Activated CD4-positive, alpha-beta memory T cell treated with anti-CD3 and anti-CD28 coated beads, Interleukin-2, amount 10 ng/mL, durations not matched to agents 7 days and 5 days (primary cell): ENCODE measurements around the gene FAM78B. TPM values are rescaled to one million over a fixed set of nuclear protein-coding genes. Genes with fewer than 3 reads are reported as not detected.

ENCODE experiments used
- CTCF ChIA-PET: fragments of 350-600 bp; sonication (Branson Sonifier 250); formaldehyde crosslinking; loops from one replicate; lab custom pipeline; 2021; ENCODE audit warnings: antibody characterized with exemption, inconsistent platforms; lab: Charles Lee
- POLR2A ChIA-PET: fragments of 350-600 bp; sonication (Branson Sonifier 250); formaldehyde crosslinking; loops from one replicate; lab custom pipeline; 2021; ENCODE audit warnings: antibody characterized with exemption; lab: Charles Lee
- DNase-seq: peaks from one replicate; pipeline ENCODE4 v3.0.0-alpha.2; 2020
- H3K27ac Mint-ChIP-seq: one replicate; pipeline ENCODE4 v1.8.0; 2021; ENCODE audit warnings: mild to moderate bottlenecking, mixed read lengths
- H3K27me3 Mint-ChIP-seq: one replicate; pipeline ENCODE4 v1.8.0; 2021; ENCODE audit warnings: mixed read lengths
- H3K36me3 Mint-ChIP-seq: one replicate; pipeline ENCODE4 v1.8.0; 2021; ENCODE audit warnings: low read depth, mixed read lengths
- H3K4me1 Mint-ChIP-seq: one replicate; pipeline ENCODE4 v1.8.0; 2021; ENCODE audit warnings: mixed read lengths
- H3K4me3 Mint-ChIP-seq: one replicate; pipeline ENCODE4 v1.8.0; 2021; ENCODE audit warnings: mild to moderate bottlenecking, mixed read lengths
- H3K9me3 Mint-ChIP-seq: one replicate; pipeline ENCODE4 v1.8.0; 2021; ENCODE audit warnings: mixed read lengths
- total RNA-seq, 2 experiments: library from RNA; stranded (reverse); gene quantifications; one replicate each; pipeline ENCODE4 v1.2.3, GENCODE V29; 2021

Gene FAM78B
- total RNA-seq, 2 experiments from 2014 or later, result 0.10 to 0.28 TPM

DNA sequence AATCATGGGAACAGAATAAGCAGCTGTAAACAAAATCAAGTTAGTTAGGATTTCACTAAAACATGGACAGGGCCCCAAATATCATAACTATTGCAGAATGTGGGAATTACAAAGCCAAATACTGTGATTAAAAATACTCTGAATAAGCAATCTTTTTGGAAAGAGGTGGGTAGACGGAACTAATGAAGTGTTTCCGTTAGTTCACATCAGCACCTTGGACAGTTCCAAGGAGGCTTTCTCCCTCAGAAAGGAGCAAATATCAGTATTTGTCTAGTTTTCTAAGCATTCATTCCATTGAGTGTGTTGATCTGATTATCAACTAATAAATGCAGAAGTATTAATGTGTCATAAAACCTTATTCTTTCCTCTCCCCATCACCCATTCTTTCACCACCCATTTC is 97.4 kb downstream of the FAM78B start:
- no peaks in the 10 kb centered on the region for H3K4me1 Mint-ChIP-seq
- H3K27ac Mint-ChIP-seq, result no peak overlapping the region
- no peaks in the 10 kb centered on the region for H3K9me3 Mint-ChIP-seq
- ChIA-PET CTCF (no interaction called here), POLR2A (no interaction called here)
- no peaks in the 10 kb centered on the region for H3K36me3 Mint-ChIP-seq
- H3K27me3 Mint-ChIP-seq, result no peaks in the 10 kb centered on the region
- no peak for DNase-seq
- H3K4me3 Mint-ChIP-seq, result no peak overlapping the region

DNA sequence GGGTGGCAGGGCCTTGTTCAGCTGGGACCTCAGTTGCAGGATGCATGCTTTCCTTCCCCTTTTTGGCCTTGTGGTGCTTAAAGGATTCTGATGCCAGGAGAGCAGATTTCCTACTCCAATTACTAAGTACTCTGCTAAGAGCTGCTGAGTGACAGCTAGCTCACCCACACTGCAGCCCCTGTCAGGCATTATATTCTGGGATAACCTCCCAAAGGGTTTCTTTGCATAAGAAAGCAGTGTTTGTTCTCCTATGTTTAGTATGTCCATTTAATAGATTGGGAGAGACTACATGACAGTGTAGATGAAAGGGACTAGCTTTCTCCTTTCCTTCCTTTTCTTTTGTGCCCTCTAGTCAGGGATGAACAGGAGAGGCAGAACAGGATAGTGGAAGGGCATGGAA is 100.7 kb downstream of the FAM78B start:
- no peaks in the 10 kb centered on the region for H3K27me3 Mint-ChIP-seq
- ChIA-PET POLR2A (no interaction called here), CTCF (no interaction called here)
- no peaks in the 10 kb centered on the region for H3K36me3 Mint-ChIP-seq
- H3K9me3 Mint-ChIP-seq, result no peaks in the 10 kb centered on the region
- no peak for DNase-seq
- H3K4me3 Mint-ChIP-seq, result no peak overlapping the region
- no peak overlapping the region for H3K27ac Mint-ChIP-seq
- no peaks in the 10 kb centered on the region for H3K4me1 Mint-ChIP-seq

DNA sequence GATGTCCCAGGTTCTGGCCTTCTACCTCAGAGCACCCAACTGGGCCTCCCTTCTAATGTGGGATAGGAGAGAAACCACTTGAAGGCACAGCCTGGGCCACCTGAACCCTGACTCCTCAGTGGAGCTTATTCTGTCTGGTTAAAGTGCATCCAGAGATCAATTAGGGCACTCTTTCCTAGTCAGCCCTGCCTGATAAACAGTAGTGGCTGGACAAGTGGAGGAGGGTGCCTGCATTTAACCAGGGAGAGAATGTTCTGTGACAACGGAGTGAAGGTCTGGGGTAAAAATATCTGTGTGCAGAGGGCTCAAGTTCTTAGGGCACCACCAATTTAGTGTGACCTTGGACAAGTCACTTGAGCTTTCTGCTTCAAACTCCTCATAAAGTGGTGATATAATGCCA is 101.8 kb downstream of the FAM78B start:
- CTCF ChIA-PET, result no interaction called here
- Mint-ChIP-seq H3K4me1 (no peaks in the 10 kb centered on the region), H3K4me3 (no peak overlapping the region), H3K27me3 (no peaks in the 10 kb centered on the region), H3K36me3 (no peaks in the 10 kb centered on the region), H3K27ac (no peak overlapping the region), H3K9me3 (no peaks in the 10 kb centered on the region)
- no peak for DNase-seq
- POLR2A ChIA-PET, result no interaction called here

DNA sequence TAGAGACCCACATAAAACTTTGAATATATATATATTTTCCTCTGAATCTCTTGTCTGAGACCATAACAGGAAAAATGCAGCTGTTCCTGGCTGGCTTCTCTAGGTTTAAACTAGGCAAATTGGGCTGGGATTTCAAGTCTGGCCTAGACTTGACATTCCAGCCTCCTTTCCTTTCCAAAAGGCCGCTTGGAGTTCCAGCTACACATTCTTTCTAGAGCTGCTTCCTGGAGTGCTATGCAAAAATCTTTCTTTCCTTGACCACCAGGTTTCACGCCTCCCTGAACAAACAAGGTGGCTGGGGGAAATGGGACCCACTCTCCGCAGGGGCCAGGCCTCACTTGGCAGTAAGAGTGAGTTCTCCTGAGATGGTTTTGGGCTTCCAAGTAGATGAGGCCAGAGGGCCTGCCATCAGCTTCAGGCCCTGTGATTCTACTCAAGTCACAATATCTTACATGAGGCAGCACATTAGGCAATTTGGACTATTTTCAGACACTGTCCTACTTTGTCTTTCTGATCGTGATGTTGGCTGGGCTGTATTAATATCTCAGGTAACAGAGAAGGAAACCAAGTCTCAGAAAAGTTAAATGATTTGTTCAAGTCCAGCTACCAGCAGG is 102.4 kb downstream of the FAM78B start:
- DNase-seq, result no peak
- Mint-ChIP-seq H3K9me3 (no peaks in the 10 kb centered on the region), H3K36me3 (no peaks in the 10 kb centered on the region), H3K4me1 (no peaks in the 10 kb centered on the region), H3K4me3 (no peak overlapping the region), H3K27me3 (no peaks in the 10 kb centered on the region), H3K27ac (no peak overlapping the region)
- ChIA-PET POLR2A (no interaction called here), CTCF (no interaction called here)

DNA sequence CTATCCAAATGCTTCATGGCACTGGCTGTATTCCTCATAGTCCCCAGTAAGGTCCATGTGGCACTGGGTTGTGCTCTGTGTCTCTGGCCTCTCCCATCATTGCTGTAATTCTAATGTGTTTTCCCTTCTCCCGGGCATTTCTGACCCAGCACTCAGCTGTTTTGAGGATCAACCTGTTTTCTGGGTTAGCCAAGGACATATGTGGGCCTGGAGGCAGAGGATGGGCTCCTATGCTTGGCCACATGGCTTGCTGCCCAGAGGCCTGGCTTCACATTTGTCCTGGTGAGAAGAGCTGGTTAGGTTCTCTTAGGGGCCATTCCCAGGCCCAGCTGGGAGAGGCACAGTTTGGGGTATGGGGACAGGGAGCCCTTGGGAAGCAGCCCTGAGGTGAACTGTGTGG is 103.1 kb downstream of the FAM78B start:
- peaks cover 2% of the 10 kb centered on the region for H3K27me3 Mint-ChIP-seq
- ChIA-PET POLR2A (no interaction called here), CTCF (no interaction called here)
- H3K27ac Mint-ChIP-seq, result no peak overlapping the region
- H3K4me3 Mint-ChIP-seq, result no peak overlapping the region
- no peaks in the 10 kb centered on the region for H3K36me3 Mint-ChIP-seq
- H3K4me1 Mint-ChIP-seq, result no peaks in the 10 kb centered on the region
- no peaks in the 10 kb centered on the region for H3K9me3 Mint-ChIP-seq
- DNase-seq, result no peak

DNA sequence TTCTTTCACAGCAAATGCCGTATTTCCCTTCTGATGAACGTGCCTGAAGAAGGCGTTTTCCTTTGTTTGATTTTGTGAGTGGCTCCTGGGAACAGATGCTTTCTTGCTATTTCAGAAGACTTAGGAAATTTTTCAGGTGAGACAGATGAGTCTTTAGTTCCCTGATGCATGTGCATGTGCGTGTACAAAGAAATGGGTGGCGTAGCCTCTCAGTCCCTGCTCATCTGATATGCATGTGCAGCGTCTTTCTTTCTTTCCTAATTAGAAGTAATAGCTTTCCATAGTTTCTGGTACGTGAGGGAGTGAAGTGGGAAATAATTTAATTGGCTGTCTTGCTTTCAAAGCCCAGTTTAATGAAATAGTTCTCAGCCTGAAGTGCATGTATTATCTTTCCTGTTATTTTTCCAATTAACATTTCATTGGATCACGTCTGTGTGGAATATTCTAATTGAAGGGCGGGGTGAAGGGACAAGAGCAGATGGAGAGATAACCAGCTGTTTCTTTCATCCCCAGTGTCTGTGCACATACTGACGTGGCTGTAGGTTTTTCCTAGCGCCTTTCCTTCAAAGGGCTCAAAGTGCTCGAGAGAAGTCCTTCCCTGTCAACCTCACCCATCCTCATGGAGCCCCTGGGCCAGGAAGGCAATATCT is 104.3 kb downstream of the FAM78B start:
- H3K36me3 Mint-ChIP-seq, result no peaks in the 10 kb centered on the region
- CTCF ChIA-PET, result no interaction called here

DNA sequence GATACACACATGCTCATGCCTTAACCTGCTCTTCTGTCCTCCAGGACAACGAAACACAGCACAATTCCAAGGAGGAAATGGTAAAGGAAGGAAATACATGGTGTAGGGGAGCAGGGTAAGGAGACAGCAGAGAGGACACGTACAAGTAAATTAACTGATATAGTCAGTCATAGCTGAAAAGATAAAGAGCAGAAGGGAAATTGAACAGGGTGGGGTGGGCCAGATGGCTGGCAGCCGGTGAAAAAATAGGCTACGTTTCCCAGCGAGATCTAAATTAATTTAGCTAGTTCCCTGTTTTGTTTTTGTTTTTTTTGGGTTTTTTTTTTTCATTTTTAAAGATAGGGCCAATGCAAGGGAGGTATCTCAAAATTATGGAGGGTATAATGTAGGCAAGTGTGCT is 109.2 kb downstream of the FAM78B start:
- CTCF ChIA-PET, result no interaction called here
- no peaks in the 10 kb centered on the region for H3K36me3 Mint-ChIP-seq
- POLR2A ChIA-PET, result no interaction called here

More for the DNA sequence above, 104.3 kb downstream of the FAM78B start:
- DNase-seq, result no peak
- Mint-ChIP-seq H3K4me3 (no peak overlapping the region), H3K4me1 (no peaks in the 10 kb centered on the region), H3K9me3 (no peaks in the 10 kb centered on the region), H3K27ac (no peak overlapping the region), H3K27me3 (peaks cover 2% of the 10 kb centered on the region)
- POLR2A ChIA-PET, result no interaction called here

DNA sequence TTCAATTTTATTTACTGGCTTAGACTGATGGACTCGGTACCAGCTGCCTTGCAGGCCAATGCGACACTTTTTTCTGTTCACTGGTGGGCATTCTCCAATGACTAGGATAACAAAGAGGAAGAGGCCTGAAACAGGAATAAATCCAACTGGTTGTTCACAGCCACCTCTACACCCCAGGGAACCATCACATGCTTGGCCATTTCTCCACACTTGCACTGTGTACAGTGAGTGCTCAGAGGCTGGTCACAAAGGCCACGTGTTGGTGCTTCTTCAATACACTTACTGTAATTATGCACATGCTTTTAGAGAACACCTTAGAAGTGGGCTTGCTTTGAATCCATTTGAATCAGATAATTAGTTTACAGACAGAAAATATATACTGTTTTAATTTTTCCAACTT is 113.4 kb downstream of the FAM78B start:
- POLR2A ChIA-PET, result no interaction called here
- CTCF ChIA-PET, result no interaction called here
- Mint-ChIP-seq H3K4me1 (no peaks in the 10 kb centered on the region), H3K27me3 (peaks cover 5% of the 10 kb centered on the region), H3K36me3 (no peaks in the 10 kb centered on the region), H3K9me3 (no peaks in the 10 kb centered on the region), H3K4me3 (no peak overlapping the region), H3K27ac (no peak overlapping the region)
- DNase-seq, result no peak

More for the DNA sequence above, 109.2 kb downstream of the FAM78B start:
- Mint-ChIP-seq H3K27me3 (peaks cover 7% of the 10 kb centered on the region), H3K27ac (no peak overlapping the region), H3K9me3 (no peaks in the 10 kb centered on the region), H3K4me3 (no peak overlapping the region), H3K4me1 (no peaks in the 10 kb centered on the region)
- no peak for DNase-seq

DNA sequence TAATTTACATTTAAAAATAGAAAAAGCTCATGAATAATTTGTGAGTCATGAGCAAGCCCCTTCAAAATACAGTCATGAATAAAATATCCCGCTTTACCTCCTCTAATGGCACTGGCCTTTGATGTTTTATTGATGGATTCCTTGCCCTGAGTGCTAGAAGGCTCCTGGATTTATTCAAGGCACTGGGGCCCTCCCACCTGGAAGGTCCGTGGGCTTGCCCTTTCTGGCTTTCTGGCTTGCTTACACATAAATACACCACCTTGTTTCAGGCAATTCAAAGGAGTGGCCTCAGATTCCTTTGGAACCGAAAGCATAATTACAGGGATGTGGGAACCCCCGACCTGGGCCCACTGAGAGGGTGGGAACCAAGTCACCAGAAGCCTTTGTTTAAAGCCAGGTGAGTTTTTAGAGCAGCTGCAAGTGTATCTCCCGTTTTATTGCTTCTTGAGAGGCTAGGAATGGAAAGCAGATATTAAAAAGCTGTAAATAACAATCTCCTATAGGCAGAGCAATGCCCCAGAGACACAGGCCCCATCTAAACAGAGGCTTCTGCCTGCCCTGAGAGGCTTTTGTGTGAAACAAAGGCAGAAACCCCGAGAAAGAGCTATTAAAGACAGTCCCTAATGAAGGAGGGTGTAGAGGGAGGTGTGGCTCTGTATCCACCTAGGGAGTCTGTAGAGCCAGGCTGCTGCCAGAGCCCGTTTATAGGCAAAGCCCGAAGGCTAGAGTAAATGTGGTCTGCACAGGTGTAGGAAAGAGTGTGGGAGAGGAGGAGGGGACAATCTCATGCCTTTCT is 126.4 kb downstream of the FAM78B start:
- no peak overlapping the region for H3K4me3 Mint-ChIP-seq
- DNase-seq, result no peak
- H3K9me3 Mint-ChIP-seq, result no peaks in the 10 kb centered on the region
- H3K27me3 Mint-ChIP-seq, result peaks cover 2% of the 10 kb centered on the region
- H3K36me3 Mint-ChIP-seq, result no peaks in the 10 kb centered on the region
- POLR2A ChIA-PET, result no interaction called here
- H3K27ac Mint-ChIP-seq, result no peak overlapping the region
- CTCF ChIA-PET, result no interaction called here
- no peaks in the 10 kb centered on the region for H3K4me1 Mint-ChIP-seq

DNA sequence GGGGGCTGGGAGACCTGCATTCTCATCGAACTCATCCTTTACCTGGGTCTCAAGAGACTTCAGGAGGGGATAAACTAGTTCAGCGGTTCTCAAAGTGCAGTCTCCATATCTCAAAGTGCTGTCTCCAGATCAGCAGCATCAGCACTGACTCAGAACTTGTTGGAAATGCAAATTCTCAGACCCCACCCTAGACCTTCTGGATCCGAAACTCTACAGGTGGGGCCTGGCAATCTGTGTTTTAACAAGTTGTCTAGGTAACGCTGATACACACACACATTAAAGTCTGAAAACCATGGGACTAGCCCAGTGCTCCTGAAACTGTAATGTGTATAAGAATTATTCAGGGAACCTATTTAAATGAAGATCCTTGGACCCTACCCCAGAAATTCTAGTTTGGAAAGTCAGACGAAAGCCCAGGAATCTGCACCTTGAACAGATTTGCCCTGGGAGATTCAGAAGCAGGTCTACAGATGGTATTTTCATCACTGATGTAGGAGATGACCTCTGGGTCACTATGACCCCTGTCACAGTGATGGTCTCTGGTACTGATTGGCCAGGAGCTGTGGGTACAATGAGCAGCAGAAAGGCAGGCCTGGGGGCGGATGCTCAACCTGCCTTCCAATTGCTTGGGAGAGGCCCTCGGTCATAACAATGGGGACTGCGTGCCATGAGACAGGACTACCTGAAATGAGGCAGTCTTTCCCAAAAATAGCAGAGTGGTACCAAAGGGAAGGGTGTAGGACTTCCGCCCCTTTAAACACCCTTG is 127.2 kb downstream of the FAM78B start:
- Mint-ChIP-seq H3K4me3 (no peak overlapping the region), H3K27ac (no peak overlapping the region), H3K9me3 (no peaks in the 10 kb centered on the region), H3K27me3 (peaks cover 6% of the 10 kb centered on the region), H3K4me1 (no peaks in the 10 kb centered on the region), H3K36me3 (no peaks in the 10 kb centered on the region)
- DNase-seq, result no peak
- ChIA-PET POLR2A (no interaction called here), CTCF (no interaction called here)

DNA sequence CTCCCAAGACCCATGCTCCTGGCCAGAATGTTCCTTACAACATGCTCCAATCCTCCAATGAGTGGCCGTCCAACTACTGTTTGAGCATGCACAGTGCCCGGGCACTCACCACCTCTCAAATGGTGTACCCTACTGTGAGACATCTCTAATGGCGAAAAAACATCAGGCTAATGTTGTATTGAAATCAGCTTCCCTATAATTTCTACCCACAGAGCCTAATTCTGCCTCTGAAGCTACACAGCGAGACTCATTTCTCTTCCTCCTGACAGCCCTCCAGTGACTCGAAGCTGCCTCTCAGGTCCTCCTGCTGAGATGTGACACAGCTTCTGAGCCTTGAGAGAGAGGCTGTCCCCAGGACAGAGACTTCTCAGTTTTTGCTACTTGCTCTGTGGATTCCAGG is 130.7 kb downstream of the FAM78B start:
- Mint-ChIP-seq H3K4me1 (no peaks in the 10 kb centered on the region), H3K36me3 (no peaks in the 10 kb centered on the region), H3K9me3 (no peaks in the 10 kb centered on the region), H3K4me3 (no peak overlapping the region), H3K27me3 (peaks cover 4% of the 10 kb centered on the region), H3K27ac (no peak overlapping the region)
- ChIA-PET POLR2A (no interaction called here), CTCF (no interaction called here)
- no peak for DNase-seq

DNA sequence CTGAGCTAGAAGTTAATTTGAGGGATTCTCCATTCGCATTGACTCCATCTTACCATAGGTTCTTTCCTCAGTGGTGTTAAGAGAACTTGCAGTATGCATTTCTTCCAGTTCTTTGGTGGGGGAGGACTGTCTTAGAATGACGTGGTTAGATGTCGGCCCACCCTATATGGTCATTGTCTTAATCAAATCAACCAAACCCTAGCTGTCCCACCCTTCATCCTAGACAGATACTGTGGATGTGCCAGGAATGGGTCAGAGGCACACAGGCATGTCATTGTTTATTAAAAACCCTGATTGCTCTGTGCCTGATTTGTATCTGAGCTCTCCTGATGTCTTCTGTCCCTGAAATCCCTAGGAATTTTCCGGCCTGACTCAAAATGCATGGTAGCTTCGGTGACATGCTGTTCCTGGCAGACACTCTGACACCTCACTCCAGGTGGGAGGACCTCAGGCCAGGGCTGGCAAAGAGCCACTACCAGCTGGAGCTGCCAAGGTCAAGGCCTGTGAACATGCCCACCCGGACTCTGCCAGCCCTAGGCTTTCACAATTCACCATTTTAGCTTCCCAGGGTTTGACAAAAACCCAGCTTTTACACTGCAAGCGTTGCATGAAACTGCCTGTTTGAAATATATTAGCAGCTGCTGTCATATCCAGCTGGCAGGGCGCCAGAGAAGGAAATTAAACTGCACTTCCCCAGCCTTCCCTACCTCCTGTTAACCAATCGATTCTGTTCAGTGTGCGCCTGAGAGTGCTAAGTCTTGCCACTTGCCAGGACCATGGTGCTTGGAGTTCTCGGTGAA is 134.0 kb downstream of the FAM78B start:
- H3K4me3 Mint-ChIP-seq, result no peak overlapping the region
- H3K27me3 Mint-ChIP-seq, result peaks cover 6% of the 10 kb centered on the region
- DNase-seq, result no peak
- H3K4me1 Mint-ChIP-seq, result no peaks in the 10 kb centered on the region
- ChIA-PET CTCF (no interaction called here), POLR2A (no interaction called here)
- no peaks in the 10 kb centered on the region for H3K36me3 Mint-ChIP-seq
- no peaks in the 10 kb centered on the region for H3K9me3 Mint-ChIP-seq
- no peak overlapping the region for H3K27ac Mint-ChIP-seq
